ENCODE data around the gene TOP1.

TOP1 gene

DNA sequence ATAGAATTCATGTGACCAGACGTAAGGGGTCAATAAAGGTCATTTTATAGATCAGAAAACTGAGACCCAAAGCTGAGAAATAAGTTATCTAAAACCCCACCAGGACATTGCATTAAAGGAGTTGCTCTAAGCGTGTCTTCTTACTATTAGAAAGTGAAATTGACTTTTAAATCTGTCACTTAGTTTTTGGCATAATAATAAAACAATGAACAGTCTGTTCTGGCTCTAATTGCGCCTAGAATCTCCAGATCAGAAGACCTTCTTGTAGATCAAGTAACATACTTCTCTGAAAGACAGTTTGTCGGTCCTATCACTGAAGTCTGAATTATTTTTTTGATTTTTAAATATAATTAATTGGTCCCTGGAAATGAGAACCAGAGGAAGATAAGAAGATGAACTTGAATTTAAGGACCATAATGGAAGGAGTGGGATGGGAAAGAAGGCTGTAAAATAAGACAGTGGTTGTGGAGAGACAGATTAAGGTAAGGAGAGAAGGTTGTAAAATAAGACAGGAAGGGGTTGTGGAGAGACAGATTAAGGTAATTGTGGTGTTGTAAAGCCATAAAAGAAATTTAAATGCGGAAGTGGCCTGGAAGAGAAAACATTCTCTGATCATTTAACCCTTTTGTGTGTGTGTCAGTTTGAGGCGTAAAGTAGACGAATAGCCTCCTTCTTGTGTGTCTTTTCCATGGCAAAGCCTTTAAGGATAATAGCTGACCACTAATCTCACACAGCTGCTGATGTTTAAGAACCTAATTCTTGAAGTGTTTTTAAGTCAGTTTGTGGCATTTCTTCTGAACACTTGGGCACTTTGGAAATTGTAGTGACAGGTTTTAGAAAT, 20.1 kb downstream of the TOP1 start:
- DNase-seq (ENCODE audit: low spot score) (no peak), ATAC-seq (ENCODE audit: low read depth) (no peak)
- Histone ChIP-seq H3K27ac (ENCODE audit: poor library complexity, severe bottlenecking) (peak overlapping the region; percentile 75), H3K9me3 (ENCODE audit: severe bottlenecking) (no peaks in the 10 kb centered on the region), H3K4me1 (ENCODE audit: insufficient read depth, poor library complexity, severe bottlenecking) (peaks cover 86% of the 10 kb centered on the region), H3K27me3 (ENCODE audit: insufficient read depth, poor library complexity, severe bottlenecking) (no peaks in the 10 kb centered on the region), H3K36me3 (ENCODE audit: low read depth) (peaks cover 19% of the 10 kb centered on the region), H3K4me3 (ENCODE audit: severe bottlenecking) (peak overlapping the region; percentile 14)
- TF ChIP-seq, protein P1, sequence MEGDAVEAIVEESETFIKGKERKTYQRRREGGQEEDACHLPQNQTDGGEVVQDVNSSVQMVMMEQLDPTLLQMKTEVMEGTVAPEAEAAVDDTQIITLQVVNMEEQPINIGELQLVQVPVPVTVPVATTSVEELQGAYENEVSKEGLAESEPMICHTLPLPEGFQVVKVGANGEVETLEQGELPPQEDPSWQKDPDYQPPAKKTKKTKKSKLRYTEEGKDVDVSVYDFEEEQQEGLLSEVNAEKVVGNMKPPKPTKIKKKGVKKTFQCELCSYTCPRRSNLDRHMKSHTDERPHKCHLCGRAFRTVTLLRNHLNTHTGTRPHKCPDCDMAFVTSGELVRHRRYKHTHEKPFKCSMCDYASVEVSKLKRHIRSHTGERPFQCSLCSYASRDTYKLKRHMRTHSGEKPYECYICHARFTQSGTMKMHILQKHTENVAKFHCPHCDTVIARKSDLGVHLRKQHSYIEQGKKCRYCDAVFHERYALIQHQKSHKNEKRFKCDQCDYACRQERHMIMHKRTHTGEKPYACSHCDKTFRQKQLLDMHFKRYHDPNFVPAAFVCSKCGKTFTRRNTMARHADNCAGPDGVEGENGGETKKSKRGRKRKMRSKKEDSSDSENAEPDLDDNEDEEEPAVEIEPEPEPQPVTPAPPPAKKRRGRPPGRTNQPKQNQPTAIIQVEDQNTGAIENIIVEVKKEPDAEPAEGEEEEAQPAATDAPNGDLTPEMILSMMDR (IDR thresholded peaks at IDR 0.05; ENCODE audit: poor library complexity, severe bottlenecking): no peak

DNA sequence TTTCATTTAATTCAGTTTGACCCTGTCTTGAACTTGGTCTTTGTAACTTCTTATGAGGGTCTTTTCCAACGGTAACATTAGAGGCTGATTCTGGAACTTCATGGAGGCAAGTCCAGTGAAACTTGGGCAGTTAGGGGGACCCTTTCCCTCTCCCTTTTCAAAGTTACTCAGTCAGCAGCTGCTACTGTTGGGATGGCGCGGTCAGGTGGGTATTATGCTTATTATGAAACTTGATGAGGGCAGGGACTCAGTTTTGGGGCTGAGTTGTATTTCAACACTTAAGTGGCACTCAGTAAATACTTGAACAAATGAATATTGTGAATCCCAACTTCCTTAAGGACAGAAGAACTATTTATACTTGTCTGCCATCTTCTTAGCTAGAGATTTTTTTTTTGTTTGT, 20.8 kb downstream of the TOP1 start:
- Histone ChIP-seq H3K27ac (ENCODE audit: poor library complexity, severe bottlenecking) (peak overlapping the region; percentile 75), H3K4me3 (ENCODE audit: severe bottlenecking) (no peak overlapping the region), H3K27me3 (ENCODE audit: insufficient read depth, poor library complexity, severe bottlenecking) (no peaks in the 10 kb centered on the region), H3K4me1 (ENCODE audit: insufficient read depth, poor library complexity, severe bottlenecking) (peaks cover 89% of the 10 kb centered on the region), H3K36me3 (ENCODE audit: low read depth) (peaks cover 25% of the 10 kb centered on the region), H3K9me3 (ENCODE audit: severe bottlenecking) (no peaks in the 10 kb centered on the region)
- no peak for ATAC-seq (ENCODE audit: low read depth)
- no peak for DNase-seq (ENCODE audit: low spot score)
- TF ChIP-seq, protein P1 (IDR thresholded peaks at IDR 0.05; ENCODE audit: poor library complexity, severe bottlenecking): no peak

DNA sequence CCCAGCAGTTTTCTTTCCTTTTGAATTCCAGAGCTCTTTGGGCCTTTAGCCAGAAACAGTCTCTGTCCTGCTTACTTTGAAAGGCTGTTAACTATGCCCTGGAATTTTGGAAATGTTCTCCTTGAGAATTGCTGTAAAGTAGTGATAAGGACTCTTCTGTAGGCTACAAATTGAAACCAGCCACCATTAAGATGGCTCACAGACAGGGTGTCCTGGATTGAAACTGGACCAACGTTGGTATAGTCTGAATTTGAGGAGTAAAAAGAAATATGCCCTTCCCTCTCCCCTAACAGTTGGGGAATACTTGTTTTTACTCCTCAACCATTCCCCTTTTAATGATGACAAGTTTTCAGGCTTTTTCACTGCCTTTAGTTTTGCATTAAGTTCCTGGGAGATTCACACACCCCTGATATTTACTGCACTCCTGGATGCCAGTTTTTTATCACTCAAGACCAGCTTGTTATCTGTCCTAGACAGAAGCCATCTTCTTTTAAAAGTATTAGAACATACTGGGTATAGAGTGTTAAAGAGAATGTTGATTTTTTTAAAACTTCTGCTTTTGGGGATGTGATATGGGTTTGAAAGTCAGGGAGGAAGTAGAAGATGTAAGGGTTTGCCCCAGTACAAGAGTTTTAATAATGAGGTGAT, 21.9 kb downstream of the TOP1 start:
- Histone ChIP-seq H3K27me3 (ENCODE audit: insufficient read depth, poor library complexity, severe bottlenecking) (no peaks in the 10 kb centered on the region), H3K36me3 (ENCODE audit: low read depth) (peaks cover 31% of the 10 kb centered on the region), H3K4me1 (ENCODE audit: insufficient read depth, poor library complexity, severe bottlenecking) (peaks cover 90% of the 10 kb centered on the region), H3K9me3 (ENCODE audit: severe bottlenecking) (no peaks in the 10 kb centered on the region), H3K27ac (ENCODE audit: poor library complexity, severe bottlenecking) (peak overlapping the region; percentile 75), H3K4me3 (ENCODE audit: severe bottlenecking) (no peak overlapping the region)
- no peak for ATAC-seq (ENCODE audit: low read depth)
- no peak for DNase-seq (ENCODE audit: low spot score)
- TF ChIP-seq, protein P1 (IDR thresholded peaks at IDR 0.05; ENCODE audit: poor library complexity, severe bottlenecking): no peak

DNA sequence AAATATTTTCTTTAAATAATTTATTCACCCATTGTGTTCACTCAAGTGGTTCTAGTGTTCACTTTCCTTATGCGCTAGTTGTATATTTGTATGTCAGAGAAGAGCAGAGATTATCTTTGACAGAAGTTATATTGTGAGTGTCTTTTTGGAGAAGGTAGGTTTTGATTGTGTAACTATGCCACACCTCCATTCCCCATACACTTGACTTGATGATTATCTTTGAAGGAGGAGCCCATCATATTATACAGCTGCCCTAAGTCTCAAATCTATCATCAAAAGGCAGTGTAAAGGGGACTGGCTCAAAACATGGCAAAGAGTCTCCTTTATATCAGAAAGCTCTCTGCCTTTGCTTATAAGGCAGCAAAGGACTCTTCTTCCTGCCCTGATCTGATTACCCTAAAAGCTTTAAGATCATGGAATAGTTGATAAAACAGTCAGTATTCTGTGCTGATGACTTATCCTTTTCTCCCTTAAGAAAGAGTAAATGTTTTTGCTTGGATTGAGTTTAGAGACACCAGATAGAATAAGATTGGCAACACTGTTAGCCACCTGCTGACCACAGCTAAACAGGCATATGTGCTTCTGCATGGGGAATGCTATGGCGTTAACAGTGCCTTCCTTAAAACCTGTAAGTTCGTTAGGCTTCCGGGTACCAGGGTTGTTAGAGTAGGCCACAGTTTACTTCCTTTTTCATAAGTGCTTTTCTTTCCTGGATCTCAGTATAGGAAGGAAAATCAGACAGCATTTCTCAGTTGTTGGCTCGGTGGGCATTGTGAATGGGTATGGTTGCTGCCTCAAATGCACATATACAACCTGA, 22.6 kb downstream of the TOP1 start:
- Histone ChIP-seq H3K27me3 (ENCODE audit: insufficient read depth, poor library complexity, severe bottlenecking) (no peaks in the 10 kb centered on the region), H3K27ac (ENCODE audit: poor library complexity, severe bottlenecking) (peak overlapping the region; percentile 75), H3K4me3 (ENCODE audit: severe bottlenecking) (no peak overlapping the region), H3K36me3 (ENCODE audit: low read depth) (peaks cover 37% of the 10 kb centered on the region), H3K4me1 (ENCODE audit: insufficient read depth, poor library complexity, severe bottlenecking) (peaks cover 88% of the 10 kb centered on the region), H3K9me3 (ENCODE audit: severe bottlenecking) (no peaks in the 10 kb centered on the region)
- TF ChIP-seq, protein P1 (IDR thresholded peaks at IDR 0.05; ENCODE audit: poor library complexity, severe bottlenecking): no peak
- DNase-seq (ENCODE audit: low spot score) (no peak), ATAC-seq (ENCODE audit: low read depth) (no peak)
